SK-N-SH (cell line): Measurements from ENCODE around the gene CBFA2T2.

Experiments
- CHD2 ChIP-seq: fragments of 150-350 bp; IDR thresholded peaks from 2 replicates; pipeline ENCODE4 v1.6.1; 2018; ENCODE audit warnings: low read length; ENCODE audit not compliant: partially characterized antibody
- CTCF ChIP-seq: fragments of 200-600 bp; sonication (generic); IDR thresholded peaks from 2 replicates; pipeline ENCODE4 v1.6.1; 2017; ENCODE audit warnings: antibody characterized with exemption, mild to moderate bottlenecking, moderate library complexity
- EP300 ChIP-seq, 2 experiments: IDR thresholded peaks; 2 replicates each; pipeline versions ENCODE4 v1.4.0 to v1.6.1; 2012; ENCODE audit warnings: borderline replicate concordance in 1 of 2, low read depth in 1 of 2, low read length in 1 of 2
- GABPA ChIP-seq: IDR thresholded peaks from 2 replicates; pipeline ENCODE4 v1.4.0; 2012; ENCODE audit warnings: low read depth, mild to moderate bottlenecking
- JUND ChIP-seq: IDR thresholded peaks from 2 replicates; pipeline ENCODE4 v1.4.0; 2012
- NRF1 ChIP-seq: IDR thresholded peaks from 2 replicates; pipeline ENCODE4 v1.6.1; 2012; ENCODE audit warnings: low read depth, mild to moderate bottlenecking, low read length
- POLR2AphosphoS5 ChIP-seq: IDR thresholded peaks from 2 replicates; pipeline ENCODE4 v1.6.1; 2012; ENCODE audit warnings: low read depth, low read length
- TF ChIP-seq, protein P1 (sequence below): IDR thresholded peaks from 2 replicates; pipeline ENCODE4; 2012
- TF ChIP-seq, protein P2 (sequence below): IDR thresholded peaks from 2 replicates; pipeline ENCODE4 v1.4.0; 2012; ENCODE audit warnings: low read depth, borderline replicate concordance

DNA sequence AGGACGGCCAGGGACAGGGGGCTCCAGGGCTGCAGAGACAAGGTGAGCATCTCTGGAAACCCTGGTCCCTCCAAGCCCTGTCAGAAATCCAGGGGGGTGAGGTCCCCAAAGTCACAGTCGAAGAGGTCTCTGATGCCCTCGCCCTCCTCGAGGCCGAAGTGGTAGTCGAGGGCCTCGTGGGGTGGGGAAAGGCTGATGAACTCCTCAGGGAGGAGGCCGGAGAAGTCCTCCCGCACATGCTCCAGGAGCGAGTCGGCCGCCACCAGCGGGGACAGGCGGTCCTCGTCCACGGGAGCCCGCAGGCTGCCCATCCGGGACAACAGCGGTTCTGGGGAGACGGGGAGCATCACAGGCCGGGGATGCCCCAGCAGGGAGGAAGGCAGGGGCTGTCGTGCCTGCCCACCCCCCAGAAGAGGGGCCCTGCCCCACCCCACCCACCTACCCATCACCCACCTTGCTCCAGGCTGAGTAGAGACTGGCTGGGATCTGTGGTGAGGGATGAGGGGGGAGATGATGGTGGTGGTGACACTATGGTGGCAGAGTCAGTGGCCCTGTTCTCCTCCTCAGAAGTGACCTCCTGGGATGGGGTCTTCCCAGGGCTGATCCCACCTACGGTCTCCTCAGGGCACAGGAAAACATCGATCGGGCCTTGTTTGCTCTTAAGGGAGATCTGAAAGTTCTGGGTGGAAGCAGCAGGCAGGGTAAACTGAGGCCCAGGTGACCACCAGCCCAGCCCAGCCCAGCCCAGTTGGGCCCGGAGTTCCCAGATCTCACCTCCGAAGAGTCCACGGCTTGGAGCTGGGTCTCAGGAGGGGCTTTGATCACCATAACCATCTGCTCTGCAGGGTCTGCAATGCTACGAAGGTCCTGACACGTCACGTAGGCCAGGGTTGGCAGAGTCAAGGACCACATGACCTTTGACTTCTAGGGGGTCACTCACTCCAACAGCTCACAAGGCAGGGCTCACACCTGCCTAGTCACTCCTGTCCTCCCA, 187.1 kb downstream of the CBFA2T2 start:
- TF ChIP-seq NRF1 (no peak), CTCF (no peak), POLR2AphosphoS5 (no peak), EP300 (IDR thresholded peaks at IDR 0.05; ENCODE audit: borderline replicate concordance in 1 of 2, low read depth in 1 of 2, low read length in 1 of 2) (no peak), CHD2 (no peak), JUND (no peak), GABPA (no peak)
- TF ChIP-seq, protein P1, sequence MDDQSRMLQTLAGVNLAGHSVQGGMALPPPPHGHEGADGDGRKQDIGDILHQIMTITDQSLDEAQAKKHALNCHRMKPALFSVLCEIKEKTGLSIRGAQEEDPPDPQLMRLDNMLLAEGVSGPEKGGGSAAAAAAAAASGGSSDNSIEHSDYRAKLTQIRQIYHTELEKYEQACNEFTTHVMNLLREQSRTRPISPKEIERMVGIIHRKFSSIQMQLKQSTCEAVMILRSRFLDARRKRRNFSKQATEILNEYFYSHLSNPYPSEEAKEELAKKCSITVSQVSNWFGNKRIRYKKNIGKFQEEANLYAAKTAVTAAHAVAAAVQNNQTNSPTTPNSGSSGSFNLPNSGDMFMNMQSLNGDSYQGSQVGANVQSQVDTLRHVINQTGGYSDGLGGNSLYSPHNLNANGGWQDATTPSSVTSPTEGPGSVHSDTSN = no peak
- TF ChIP-seq, protein P2, sequence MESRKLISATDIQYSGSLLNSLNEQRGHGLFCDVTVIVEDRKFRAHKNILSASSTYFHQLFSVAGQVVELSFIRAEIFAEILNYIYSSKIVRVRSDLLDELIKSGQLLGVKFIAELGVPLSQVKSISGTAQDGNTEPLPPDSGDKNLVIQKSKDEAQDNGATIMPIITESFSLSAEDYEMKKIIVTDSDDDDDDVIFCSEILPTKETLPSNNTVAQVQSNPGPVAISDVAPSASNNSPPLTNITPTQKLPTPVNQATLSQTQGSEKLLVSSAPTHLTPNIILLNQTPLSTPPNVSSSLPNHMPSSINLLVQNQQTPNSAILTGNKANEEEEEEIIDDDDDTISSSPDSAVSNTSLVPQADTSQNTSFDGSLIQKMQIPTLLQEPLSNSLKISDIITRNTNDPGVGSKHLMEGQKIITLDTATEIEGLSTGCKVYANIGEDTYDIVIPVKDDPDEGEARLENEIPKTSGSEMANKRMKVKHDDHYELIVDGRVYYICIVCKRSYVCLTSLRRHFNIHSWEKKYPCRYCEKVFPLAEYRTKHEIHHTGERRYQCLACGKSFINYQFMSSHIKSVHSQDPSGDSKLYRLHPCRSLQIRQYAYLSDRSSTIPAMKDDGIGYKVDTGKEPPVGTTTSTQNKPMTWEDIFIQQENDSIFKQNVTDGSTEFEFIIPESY = no peak
